HG03095 (cell line): ENCODE data around the gene CCDC12.

Experiments
- ATAC-seq: cut with Tn5 transposase; IDR thresholded peaks from one replicate; pipeline ENCODE4 v1.9.1; 2021; ENCODE audit warnings: moderate library complexity; ENCODE audit not compliant: unreplicated experiment

The CCDC12 gene

GRCh38 chr3:47007482-47008233 lies 31.1 kb upstream of the CCDC12 start:
- no peak for ATAC-seq

- ATAC-seq: no peak
These were observed 30.5 kb upstream of the CCDC12 start for GRCh38 chr3:47007001-47007400.

- no peak for ATAC-seq
These were observed 29.7 kb upstream of the CCDC12 start for GRCh38 chr3:47006145-47006651.

DNA sequence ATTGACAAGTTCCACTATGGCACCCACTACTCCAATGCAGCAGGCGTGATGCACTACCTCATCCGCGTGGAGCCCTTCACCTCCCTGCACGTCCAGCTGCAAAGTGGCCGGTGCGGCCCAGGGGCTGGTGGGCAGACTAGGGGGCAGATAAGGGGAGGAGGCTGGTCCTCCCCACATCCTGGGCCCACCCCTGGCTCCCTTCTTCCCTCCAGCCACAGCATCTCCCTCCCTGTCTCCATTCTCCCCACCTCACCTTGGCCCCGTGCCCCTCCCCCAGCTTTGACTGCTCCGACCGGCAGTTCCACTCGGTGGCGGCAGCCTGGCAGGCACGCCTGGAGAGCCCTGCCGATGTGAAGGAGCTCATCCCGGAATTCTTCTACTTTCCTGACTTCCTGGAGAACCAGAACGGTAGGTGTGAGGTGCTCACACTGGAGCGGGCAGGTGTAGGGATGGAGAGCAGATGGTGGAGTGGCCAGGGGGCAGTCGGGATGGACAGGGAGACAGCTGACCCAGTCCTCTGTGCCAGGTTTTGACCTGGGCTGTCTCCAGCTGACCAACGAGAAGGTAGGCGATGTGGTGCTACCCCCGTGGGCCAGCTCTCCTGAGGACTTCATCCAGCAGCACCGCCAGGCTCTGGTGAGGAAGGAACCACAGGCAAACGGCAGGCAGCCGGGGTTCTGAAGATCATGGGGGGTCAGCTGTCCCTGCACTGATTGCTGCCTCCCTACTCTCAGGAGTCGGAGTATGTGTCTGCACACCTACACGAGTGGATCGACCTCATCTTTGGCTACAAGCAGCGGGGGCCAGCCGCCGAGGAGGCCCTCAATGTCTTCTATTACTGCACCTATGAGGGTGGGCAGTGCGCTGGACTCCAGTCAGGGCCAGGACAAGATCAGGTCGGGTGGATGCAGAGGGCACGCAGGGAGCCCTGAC lies 28.9 kb upstream of the CCDC12 start:
- no peak for ATAC-seq

- ATAC-seq: no peak
These were observed 28.0 kb upstream of the CCDC12 start for GRCh38 chr3:47004369-47005211.

DNA sequence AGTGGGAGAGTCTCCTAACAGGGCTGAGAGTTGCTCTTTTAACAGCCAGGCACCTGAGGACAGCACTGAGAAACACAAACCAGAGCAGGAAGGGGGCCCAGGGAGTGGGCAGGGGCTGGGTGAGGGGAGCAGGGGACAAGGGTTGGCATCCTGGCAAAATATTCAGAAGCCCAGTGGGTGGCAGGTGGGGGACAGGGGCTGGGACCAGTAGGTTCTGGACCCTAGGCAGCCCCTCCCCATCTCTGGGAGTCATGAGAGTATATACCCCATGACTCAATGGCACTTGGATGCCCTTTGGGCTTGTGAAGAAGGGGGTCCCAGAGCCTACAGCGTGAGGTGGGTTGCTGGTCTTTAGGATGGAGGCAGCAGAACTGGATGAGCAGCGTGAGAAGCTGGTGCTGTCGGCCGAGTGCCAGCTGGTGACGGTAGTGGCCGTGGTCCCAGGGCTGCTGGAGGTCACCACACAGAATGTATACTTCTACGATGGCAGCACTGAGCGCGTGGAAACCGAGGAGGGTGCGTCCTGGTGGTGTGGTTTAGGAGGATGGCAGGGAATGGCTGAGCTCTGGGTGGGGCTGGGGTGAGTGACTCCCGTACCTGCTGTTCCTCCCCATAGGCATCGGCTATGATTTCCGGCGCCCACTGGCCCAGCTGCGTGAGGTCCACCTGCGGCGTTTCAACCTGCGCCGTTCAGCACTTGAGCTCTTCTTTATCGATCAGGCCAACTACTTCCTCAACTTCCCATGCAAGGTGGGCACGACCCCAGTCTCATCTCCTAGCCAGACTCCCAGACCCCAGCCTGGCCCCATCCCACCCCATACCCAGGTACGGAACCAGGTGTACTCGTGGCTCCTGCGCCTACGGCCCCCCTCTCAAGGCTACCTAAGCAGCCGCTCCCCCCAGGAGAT lies 27.2 kb upstream of the CCDC12 start:
- ATAC-seq: no peak

- ATAC-seq: no peak
These were observed 26.5 kb upstream of the CCDC12 start for GRCh38 chr3:47003056-47003410.

- no peak for ATAC-seq
These were observed 25.9 kb upstream of the CCDC12 start for GRCh38 chr3:47002171-47003055.

- no peak for ATAC-seq
These were observed 25.2 kb upstream of the CCDC12 start for GRCh38 chr3:47001731-47002170.

GRCh38 chr3:47000922-47001730 lies 24.6 kb upstream of the CCDC12 start:
- no peak for ATAC-seq

DNA sequence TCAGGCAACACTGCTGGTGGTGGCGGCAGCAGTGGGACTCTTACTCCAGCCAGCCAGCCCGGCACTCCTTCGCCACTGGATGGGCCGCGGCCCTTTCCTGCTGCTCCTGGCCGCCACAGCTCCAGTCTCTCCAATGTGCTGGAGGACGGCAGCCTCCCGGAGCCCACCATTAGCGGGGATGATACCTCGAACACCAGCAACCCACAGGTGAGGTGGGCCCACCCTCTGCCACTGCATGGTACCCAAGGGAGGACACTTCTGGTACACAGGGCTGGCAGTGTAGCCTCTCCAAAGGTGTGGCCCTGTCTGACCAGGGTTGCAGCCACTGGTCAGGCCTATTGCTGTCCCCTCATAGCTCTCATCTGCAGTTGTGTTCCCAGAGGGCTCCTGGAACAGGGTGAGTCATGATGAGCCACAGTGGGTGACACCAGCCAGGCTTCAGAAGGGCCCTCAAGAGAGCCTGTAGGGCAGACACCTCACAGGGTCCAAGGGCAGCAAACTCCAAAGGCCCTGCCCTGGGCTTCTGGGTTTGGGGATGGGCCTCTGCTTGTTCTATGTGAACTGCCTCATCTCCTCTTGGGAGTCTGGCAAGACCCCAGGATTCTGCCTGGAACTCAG lies 23.8 kb upstream of the CCDC12 start:
- no peak for ATAC-seq

DNA sequence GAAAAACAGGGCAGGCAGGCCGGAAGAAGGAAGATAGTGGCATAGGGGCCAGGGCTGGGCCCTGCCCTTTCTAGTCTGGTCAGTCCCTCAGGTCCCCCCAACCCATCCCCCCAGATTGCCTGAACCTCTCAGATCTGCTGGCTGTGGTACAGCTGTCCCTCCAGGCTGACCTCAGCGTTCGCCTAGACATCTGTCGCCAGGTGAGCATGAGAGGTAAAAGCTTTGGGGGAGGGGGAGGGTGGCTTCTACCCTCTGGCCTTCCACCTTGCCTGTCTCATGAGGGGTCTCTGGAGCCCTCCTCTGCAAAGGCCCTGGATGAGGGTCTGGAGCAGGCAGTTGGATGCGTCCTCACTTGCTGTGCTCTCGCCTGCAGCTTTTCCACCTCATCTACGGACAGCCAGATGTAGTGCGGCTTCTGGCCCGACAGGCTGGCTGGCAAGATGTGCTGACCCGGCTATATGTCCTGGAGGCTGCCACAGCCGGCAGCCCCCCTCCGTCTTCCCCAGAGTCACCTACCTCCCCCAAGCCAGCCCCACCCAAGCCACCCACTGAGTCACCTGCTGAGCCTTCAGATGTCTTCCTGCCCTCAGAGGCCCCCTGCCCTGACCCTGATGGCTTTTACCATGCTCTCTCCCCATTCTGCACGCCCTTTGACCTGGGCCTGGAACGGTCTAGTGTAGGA lies 23.1 kb upstream of the CCDC12 start:
- no peak for ATAC-seq

DNA sequence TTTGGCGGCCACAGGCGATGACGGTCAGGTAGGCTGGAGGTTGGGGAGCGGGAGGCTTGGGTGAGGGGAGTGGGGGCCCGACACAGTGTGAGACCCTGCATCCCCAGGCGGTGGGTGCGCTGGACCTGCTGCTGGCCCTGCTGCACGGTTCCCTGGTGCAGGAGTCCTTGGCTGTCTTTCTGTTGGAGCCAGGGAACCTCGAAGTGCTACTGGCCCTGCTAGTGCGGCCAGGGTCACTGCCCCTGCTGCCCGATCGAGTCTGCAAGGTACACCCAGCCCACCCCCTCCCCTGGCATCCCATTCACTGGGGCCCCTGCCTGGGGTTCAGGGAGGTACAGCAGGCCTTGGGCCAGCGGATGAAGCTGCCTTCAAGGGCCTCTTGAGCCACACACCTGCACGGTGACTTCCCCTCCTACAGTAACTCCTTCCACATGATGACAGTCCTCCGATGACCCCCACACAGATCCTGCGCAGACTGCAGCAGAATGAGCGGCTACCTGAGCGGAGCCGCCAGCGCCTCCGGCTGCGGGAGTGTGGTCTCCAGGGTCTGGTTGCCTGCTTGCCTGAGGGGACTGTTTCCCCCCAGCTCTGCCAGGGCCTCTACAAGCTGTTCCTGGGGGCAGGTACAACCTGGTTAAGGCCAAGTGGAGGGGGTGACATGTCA lies 22.4 kb upstream of the CCDC12 start:
- no peak for ATAC-seq

DNA sequence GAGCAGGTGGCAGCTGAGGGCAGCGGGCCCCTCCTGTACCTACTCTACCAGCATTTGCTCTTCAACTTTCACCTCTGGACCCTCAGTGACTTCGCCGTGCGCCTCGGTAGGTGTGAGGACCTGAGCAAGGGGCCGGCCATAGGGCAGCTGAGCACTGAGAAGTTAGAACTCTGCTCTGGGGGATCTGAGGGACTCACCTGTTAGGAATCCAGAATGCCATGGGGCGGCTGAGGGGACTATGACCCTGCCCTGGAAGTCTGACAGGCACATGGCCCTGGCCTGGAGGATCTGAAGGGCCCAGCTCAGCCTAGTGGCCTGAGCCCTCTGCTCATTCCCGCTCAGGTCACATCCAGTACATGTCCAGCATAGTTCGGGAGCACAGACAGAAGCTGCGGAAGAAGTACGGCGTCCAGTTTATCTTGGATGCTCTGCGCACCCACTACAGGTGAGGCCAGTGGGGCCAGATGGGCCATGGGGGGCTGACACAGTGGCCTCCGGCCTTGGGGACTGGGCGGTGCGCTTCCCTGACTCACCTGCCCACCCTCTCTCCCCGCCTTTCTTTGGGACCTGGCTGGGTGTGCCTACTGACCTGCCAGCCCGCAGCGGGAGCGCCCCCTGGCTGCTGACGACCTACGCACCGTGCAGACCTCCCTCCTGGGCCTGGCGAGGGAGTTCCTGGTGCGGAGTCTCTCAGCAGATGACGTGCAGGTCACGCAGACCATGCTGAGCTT lies 21.7 kb upstream of the CCDC12 start:
- ATAC-seq: peak; percentile 45

- ATAC-seq: no peak
These were observed 21.0 kb upstream of the CCDC12 start for GRCh38 chr3:46997453-46998091.
